ENCODE measurements around the gene CTSK.

DNA sequence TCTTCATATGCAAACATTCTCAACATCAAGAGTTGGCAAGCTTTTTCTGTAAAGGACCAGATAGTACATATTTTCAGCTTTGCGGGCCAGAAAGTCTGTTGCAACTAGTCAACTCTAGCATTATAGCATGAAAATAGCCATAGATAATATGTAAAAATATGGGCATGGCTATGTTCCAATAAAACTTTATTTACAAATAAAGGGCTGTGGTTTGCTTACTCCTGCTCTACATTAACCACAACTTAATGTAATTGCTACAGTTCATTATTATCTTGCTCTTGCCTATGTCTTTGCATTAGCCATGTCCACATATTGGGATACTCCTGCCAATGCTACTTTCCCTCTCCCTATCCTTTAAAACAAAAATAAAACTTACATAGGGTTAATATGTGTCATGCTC lies 24.5 kb upstream of the CTSK start:
- TF ChIP-seq, protein P1, sequence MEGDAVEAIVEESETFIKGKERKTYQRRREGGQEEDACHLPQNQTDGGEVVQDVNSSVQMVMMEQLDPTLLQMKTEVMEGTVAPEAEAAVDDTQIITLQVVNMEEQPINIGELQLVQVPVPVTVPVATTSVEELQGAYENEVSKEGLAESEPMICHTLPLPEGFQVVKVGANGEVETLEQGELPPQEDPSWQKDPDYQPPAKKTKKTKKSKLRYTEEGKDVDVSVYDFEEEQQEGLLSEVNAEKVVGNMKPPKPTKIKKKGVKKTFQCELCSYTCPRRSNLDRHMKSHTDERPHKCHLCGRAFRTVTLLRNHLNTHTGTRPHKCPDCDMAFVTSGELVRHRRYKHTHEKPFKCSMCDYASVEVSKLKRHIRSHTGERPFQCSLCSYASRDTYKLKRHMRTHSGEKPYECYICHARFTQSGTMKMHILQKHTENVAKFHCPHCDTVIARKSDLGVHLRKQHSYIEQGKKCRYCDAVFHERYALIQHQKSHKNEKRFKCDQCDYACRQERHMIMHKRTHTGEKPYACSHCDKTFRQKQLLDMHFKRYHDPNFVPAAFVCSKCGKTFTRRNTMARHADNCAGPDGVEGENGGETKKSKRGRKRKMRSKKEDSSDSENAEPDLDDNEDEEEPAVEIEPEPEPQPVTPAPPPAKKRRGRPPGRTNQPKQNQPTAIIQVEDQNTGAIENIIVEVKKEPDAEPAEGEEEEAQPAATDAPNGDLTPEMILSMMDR (IDR thresholded peaks at IDR 0.05), result no peak
- no peak for TF ChIP-seq POLR2A (IDR thresholded peaks at IDR 0.05)
